Endothelial cell of umbilical vein (primary cell): ENCODE results near the gene EEF1AKMT4.

Experiments used
- EZH2 ChIP-seq: IDR thresholded peaks from 2 replicates; pipeline ENCODE4 v1.6.1; 2012; ENCODE audit warnings: borderline replicate concordance, low read depth, mild to moderate bottlenecking, moderate library complexity, low read length, inconsistent platforms; ENCODE audit not compliant: severe bottlenecking
- TF ChIP-seq, protein P1 (sequence below), 2 donors: IDR thresholded peaks; 1 replicate in 1 of 2; 2 replicates in 1 of 2; pipeline ENCODE4 v1.5.1; 2011; ENCODE audit warnings: low read length in 2 of 2, mild to moderate bottlenecking in 2 of 2, moderate library complexity in 2 of 2, control low read depth in 1 of 2, inconsistent platforms in 1 of 2, low read depth in 1 of 2; ENCODE audit not compliant: insufficient read depth in 1 of 2; ENCODE audit errors: extremely low read depth in 1 of 2

DNA sequence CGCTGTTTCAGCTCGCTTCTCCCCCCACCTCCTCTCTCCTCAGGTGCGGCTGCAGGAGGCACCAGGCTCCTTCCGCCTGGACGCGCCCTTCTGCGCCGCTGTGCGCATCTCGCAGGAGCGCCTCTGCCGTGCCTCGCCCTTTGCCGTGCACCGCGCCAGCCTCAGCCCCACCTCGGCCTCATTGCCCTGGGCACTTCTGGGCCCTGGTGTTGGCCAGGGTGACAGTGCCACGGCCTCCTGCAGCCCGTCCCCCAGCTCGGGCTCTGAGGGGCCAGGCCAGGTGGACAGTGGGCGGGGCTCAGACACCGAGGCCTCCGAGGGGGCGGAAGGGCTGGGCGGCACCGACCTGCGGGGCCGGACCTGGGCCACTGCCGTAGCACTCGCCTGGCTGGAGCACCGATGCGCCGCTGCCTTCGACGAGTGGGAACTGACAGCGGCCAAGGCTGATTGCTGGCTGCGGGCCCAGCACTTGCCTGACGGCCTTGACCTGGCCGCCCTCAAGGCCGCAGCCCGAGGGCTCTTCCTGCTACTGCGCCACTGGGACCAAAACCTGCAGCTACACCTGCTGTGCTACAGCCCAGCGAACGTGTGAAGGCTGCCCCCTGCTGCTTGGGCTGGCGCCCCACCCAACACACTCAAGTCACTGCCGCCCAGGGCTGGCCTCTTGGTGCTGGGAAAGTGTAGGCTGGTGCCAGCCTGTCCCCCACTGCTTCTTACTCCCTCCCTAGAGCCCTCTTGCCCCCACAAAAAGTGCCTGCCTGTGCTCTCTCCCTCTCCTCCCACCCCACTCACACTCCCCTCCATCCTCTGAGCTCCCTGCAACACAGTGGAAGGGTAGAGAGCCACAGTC, 7.8 kb upstream of the EEF1AKMT4 start:
- TF ChIP-seq, protein P1, sequence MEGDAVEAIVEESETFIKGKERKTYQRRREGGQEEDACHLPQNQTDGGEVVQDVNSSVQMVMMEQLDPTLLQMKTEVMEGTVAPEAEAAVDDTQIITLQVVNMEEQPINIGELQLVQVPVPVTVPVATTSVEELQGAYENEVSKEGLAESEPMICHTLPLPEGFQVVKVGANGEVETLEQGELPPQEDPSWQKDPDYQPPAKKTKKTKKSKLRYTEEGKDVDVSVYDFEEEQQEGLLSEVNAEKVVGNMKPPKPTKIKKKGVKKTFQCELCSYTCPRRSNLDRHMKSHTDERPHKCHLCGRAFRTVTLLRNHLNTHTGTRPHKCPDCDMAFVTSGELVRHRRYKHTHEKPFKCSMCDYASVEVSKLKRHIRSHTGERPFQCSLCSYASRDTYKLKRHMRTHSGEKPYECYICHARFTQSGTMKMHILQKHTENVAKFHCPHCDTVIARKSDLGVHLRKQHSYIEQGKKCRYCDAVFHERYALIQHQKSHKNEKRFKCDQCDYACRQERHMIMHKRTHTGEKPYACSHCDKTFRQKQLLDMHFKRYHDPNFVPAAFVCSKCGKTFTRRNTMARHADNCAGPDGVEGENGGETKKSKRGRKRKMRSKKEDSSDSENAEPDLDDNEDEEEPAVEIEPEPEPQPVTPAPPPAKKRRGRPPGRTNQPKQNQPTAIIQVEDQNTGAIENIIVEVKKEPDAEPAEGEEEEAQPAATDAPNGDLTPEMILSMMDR (IDR thresholded peaks at IDR 0.05; ENCODE audit: extremely low read depth in 1 of 2, insufficient read depth in 1 of 2, low read depth in 1 of 2, low read length in 2 of 2) = peak; percentile 50 to 83
- TF ChIP-seq EZH2 = peak; percentile 34
